Tibial nerve (tissue), 4 donors: ENCODE measurements around the gene KCNQ4. TPM values are rescaled to one million over a fixed set of nuclear protein-coding genes. Genes with fewer than 3 reads are reported as not detected.
A peak's percentile ranks its signal among the peaks of the same experiment; 100 is the strongest.

ENCODE experiments used
- DNase-seq, 2 donors: peaks; one replicate each; pipeline ENCODE4 v3.0.0-alpha.2; 2019; ENCODE audit warnings: low spot score in 2 of 2
- H3K27ac ChIP-seq, 4 donors: fragments of 200-600 bp; sonication (generic) in 3 of 4; one replicate each; pipeline ENCODE4 v1.5.1; 2017 to 2019; ENCODE audit warnings: mild to moderate bottlenecking in 1 of 4
- H3K27me3 ChIP-seq, 2 donors: fragments of 200-600 bp; sonication (generic) in 1 of 2; one replicate each; pipeline versions ENCODE4 v1.5.1 to v1.6.0; 2017 to 2019
- H3K36me3 ChIP-seq, 3 donors: fragments of 200-600 bp; sonication (generic); one replicate each; pipeline ENCODE4 v1.5.1; 2018 to 2019
- H3K4me1 ChIP-seq, 4 donors: fragments of 200-600 bp; sonication (generic) in 3 of 4; one replicate each; pipeline ENCODE4 v1.5.1; 2017 to 2019
- H3K4me3 ChIP-seq, 4 donors: fragments of 200-600 bp; sonication (generic) in 3 of 4; one replicate each; pipeline ENCODE4 v1.5.1; 2017 to 2019; ENCODE audit warnings: mild to moderate bottlenecking in 1 of 4, moderate library complexity in 1 of 4
- H3K9me3 ChIP-seq, 4 donors: fragments of 200-600 bp; sonication (generic) in 3 of 4; one replicate each; pipeline ENCODE4 v1.5.1; 2017 to 2019
- CTCF ChIP-seq, 5 experiments: fragments of 200-600 bp in 3 of 5; fragments of 450-650 bp in 2 of 5; sonication (generic) in 3 of 5; IDR thresholded peaks; one replicate each; pipeline ENCODE4 v1.5.1; 2016 to 2019; ENCODE audit warnings: antibody characterized with exemption in 5 of 5, mild to moderate bottlenecking in 3 of 5, moderate library complexity in 2 of 5
- EP300 ChIP-seq, 2 donors: sonication (generic); formaldehyde crosslinking; IDR thresholded peaks; one replicate each; pipeline ENCODE4 v1.6.1; 2017; ENCODE audit warnings: antibody characterized with exemption in 2 of 2, mild to moderate bottlenecking in 1 of 2
- POLR2A ChIP-seq, 2 donors: fragments of 450-650 bp; IDR thresholded peaks; one replicate each; pipeline ENCODE4 v1.6.1; 2017; ENCODE audit warnings: antibody characterized with exemption in 2 of 2, mild to moderate bottlenecking in 2 of 2, moderate library complexity in 2 of 2
- WGBS, 2 donors: methylation state at CpG; one replicate each; pipeline ENCODE4 v1.1.5; 2018; 5-methylcytosine and 5-hydroxymethylcytosine counted together
- total RNA-seq, 4 donors: library from RNA; depleted of rRNA; stranded (reverse); fragments of >200 nt; gene quantifications; one replicate each; pipeline ENCODE4 v1.1.0, GENCODE V29; 2016

Gene KCNQ4
- total RNA-seq, 4 donors from 2014 or later, result 0.22 to 2.1 (median 1.7) TPM

DNA sequence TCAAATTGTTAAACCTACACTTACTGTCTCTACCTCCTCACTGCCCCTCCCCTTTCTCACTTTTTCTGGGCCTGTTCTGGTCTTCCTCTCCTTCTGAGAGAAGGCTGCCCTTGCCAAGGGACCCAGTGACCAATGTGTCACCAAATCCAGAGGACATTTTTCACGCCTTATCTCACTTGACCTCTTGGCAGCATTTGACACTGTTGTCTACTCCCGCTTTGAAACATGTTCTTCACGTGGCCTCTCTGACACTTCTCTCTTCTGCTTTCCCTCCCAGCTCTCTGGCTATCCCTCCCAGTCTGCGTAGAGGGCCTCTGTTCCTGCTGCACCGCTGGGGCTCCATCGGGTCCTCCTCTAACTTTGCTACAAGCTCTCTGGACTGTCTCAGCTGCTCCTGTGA is 25.3 kb downstream of the KCNQ4 start:
- no peak for TF ChIP-seq CTCF (IDR thresholded peaks at IDR 0.05)
- TF ChIP-seq EP300 (IDR thresholded peaks at IDR 0.05), result no peak
- TF ChIP-seq POLR2A (IDR thresholded peaks at IDR 0.05), result no peak
- no peak for DNase-seq
- no peaks in the 10 kb centered on the region for H3K27me3 ChIP-seq
- peaks cover 0 to 29% (median 3%) of the 10 kb centered on the region in 4 donors for H3K4me1 ChIP-seq
- 71 to 74% methylated on average over 6 of the region's 6 CpGs for WGBS, 2 donors
- no peaks in the 10 kb centered on the region for H3K36me3 ChIP-seq
- H3K9me3 ChIP-seq, result no peaks in the 10 kb centered on the region
- no peak overlapping the region for H3K4me3 ChIP-seq
- H3K27ac ChIP-seq, result no peak overlapping the region

GRCh38 chr1:40810927-40811326 is 27.3 kb downstream of the KCNQ4 start:
- Histone ChIP-seq H3K36me3 (no peaks in the 10 kb centered on the region), H3K27me3 (no peaks in the 10 kb centered on the region), H3K4me1 (peaks cover 0 to 29% (median 3%) of the 10 kb centered on the region in 4 donors), H3K9me3 (no peaks in the 10 kb centered on the region), H3K27ac (no peak overlapping the region), H3K4me3 (no peak overlapping the region)
- TF ChIP-seq CTCF (IDR thresholded peaks at IDR 0.05) (no peak), EP300 (IDR thresholded peaks at IDR 0.05) (no peak), POLR2A (IDR thresholded peaks at IDR 0.05) (no peak)
- 83 to 86% methylated on average over 5 of the region's 5 CpGs for WGBS, 2 donors
- DNase-seq, result no peak

- TF ChIP-seq POLR2A (IDR thresholded peaks at IDR 0.05) (no peak), CTCF (IDR thresholded peaks at IDR 0.05) (no peak), EP300 (IDR thresholded peaks at IDR 0.05) (no peak)
- H3K9me3 ChIP-seq, result no peaks in the 10 kb centered on the region
- no peak overlapping the region for H3K4me3 ChIP-seq
- no peak overlapping the region for H3K27ac ChIP-seq
- DNase-seq, result no peak
- no peaks in the 10 kb centered on the region for H3K36me3 ChIP-seq
- peaks cover 0 to 20% of the 10 kb centered on the region in 2 donors for H3K27me3 ChIP-seq
- WGBS, 2 donors, result 75 to 77% methylated on average over 9 of the region's 9 CpGs
- H3K4me1 ChIP-seq, result peaks cover 0 to 14% (median 5%) of the 10 kb centered on the region in 4 donors
These were observed 31.8 kb downstream of the KCNQ4 start for GRCh38 chr1:40815420-40815819.

DNA sequence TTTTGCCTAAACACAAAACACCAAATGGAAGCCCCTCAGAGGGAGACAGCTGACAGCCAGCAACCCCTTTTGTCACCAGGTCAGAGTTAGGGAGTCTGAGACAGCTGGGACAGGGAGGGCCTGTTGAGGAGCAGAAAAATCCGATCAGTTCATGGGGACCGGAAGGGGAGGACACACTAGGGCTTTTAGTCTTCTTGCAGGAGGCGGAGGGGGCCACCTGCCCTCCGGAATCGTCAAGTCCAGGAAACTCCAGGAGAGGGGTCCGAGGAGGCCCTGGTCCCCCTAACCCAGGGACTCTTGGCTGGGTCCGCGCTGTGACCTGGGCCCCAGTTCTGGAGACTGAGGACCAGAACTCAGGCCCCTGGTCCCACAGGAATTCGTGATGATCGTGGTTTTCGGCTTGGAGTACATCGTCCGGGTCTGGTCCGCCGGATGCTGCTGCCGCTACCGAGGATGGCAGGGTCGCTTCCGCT is 34.2 kb downstream of the KCNQ4 start:
- Histone ChIP-seq H3K27ac (no peak overlapping the region), H3K4me3 (peak overlapping the region in 3 of 4 donors; percentile 35 to 50 (median 45)), H3K27me3 (peaks cover 0 to 20% of the 10 kb centered on the region in 2 donors), H3K36me3 (no peaks in the 10 kb centered on the region), H3K4me1 (peaks cover 0 to 20% (median 5%) of the 10 kb centered on the region in 4 donors), H3K9me3 (no peaks in the 10 kb centered on the region)
- DNase-seq, result no peak
- TF ChIP-seq POLR2A (IDR thresholded peaks at IDR 0.05) (no peak), CTCF (IDR thresholded peaks at IDR 0.05) (no peak), EP300 (IDR thresholded peaks at IDR 0.05) (no peak)
- WGBS, 2 donors, result 34 to 72% methylated on average over 8 to 19 of the region's 19 CpGs

DNA sequence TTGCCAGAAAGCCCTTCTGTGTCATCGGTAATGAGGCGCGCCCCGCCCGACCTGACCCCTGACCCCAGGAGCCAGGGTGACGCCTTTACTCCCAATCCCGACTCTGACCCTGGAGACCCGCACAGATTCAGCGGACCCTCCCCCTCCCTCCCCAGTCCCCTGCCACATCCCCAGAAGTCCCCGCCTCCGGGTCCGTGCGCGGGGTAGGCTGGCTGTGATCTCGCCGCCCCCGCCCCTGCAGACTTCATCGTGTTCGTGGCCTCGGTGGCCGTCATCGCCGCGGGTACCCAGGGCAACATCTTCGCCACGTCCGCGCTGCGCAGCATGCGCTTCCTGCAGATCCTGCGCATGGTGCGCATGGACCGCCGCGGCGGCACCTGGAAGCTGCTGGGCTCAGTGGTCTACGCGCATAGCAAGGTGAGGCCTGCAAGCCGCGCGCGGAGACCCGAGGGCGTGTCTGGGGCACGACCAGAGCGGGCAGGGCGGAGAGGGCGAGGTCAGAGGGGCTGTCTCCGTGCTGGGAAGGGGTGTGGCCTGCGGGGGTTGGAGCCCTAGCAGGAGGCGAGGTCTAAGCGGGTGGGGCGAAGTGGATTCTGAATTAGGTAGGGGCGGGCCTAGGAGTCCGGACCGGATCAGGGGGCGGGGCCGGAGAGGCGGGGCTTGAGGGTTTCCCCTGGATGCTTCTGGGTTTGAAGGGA is 34.8 kb downstream of the KCNQ4 start:
- Histone ChIP-seq H3K27me3 (peaks cover 0 to 20% of the 10 kb centered on the region in 2 donors), H3K27ac (no peak overlapping the region), H3K4me1 (peaks cover 0 to 20% (median 5%) of the 10 kb centered on the region in 4 donors), H3K4me3 (peak overlapping the region; percentile 13 to 50 (median 40)), H3K9me3 (no peaks in the 10 kb centered on the region), H3K36me3 (no peaks in the 10 kb centered on the region)
- WGBS, 2 donors, result 12 to 19% methylated on average over 41 to 44 of the region's 59 CpGs
- TF ChIP-seq POLR2A (IDR thresholded peaks at IDR 0.05) (no peak), CTCF (IDR thresholded peaks at IDR 0.05) (no peak), EP300 (IDR thresholded peaks at IDR 0.05) (no peak)
- DNase-seq, result peak; percentile 8 to 24
